Measurements from ENCODE around the gene FAM20C.

The FAM20C gene

DNA sequence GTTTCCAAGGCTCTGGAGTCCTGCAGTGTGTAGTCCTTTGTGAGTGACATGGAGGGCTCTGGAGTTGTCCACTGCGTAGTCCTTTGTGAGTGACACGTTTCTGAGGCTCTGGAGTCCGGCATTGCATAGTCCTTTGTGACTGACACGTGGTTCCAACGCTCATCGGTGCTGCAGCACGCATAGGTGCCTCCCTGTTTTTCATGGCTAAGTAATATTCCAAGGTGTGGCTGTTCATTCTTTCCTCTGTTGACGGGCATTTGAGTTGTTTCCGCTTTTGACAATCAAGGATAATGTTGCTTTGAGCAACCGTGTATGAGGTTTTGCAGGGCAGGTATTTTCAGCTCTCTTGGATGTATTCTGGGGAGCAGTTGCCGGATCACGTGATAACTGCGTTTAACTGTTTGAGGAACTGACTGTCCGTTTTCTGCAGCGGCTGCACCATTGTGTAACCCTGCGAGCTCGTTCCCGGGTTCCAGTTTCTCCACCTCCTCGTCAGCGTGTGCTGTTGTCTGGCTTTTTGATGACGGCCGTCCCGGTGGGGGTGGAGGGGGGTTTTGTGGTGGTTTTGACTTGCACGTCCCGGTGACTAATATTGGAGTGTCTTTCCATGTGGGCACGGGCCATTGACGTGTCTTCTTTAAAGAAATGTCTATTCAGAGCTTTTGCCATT, 21.1 kb downstream of the FAM20C start:
- no peak overlapping the region for H3K4me3 ChIP-seq (ENCODE audit: low read depth, low read length)
- TF ChIP-seq, protein P1, sequence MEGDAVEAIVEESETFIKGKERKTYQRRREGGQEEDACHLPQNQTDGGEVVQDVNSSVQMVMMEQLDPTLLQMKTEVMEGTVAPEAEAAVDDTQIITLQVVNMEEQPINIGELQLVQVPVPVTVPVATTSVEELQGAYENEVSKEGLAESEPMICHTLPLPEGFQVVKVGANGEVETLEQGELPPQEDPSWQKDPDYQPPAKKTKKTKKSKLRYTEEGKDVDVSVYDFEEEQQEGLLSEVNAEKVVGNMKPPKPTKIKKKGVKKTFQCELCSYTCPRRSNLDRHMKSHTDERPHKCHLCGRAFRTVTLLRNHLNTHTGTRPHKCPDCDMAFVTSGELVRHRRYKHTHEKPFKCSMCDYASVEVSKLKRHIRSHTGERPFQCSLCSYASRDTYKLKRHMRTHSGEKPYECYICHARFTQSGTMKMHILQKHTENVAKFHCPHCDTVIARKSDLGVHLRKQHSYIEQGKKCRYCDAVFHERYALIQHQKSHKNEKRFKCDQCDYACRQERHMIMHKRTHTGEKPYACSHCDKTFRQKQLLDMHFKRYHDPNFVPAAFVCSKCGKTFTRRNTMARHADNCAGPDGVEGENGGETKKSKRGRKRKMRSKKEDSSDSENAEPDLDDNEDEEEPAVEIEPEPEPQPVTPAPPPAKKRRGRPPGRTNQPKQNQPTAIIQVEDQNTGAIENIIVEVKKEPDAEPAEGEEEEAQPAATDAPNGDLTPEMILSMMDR (IDR thresholded peaks at IDR 0.05; ENCODE audit: low read depth, low read length): no peak

DNA sequence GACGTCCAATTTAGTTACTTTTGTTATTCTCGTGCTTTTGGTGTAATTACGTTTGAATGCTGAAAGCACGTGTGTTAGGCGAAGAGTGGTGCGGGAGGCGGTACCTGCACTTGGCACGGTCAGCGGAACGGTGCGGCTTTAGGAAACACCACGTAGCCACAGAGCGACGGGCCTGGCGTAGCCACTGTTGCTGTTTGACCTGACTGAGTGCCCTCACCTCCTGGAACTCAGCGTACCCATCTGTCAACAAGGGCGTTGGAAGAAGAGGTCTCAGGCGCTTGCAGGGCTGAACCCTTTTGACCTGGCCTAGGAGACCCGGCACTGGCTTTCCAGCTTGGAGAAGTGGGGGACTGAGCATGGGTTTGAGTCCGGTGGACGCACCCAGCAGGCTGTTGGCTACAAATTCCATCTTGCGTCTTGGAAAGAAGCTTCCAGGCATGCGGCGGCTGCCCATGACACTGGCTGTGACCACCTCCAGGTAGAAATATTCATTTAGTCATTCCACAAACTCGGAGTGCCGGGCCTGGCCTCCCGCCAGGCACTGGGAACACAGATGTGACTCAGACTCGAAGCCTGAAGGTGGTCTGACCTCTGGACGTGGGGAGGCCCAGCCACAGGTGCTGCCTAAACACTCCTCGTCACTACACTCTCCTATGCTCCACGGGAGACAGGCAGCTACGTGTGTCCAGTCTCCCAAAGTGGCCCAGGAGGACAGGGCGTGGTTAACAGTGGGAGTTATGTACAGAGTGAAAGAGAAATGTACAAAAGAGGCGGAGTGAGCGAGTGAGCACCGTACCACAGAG, 22.2 kb downstream of the FAM20C start:
- H3K4me3 ChIP-seq (ENCODE audit: low read depth, low read length): no peak overlapping the region
- TF ChIP-seq, protein P1 (IDR thresholded peaks at IDR 0.05; ENCODE audit: low read depth, low read length): no peak

DNA sequence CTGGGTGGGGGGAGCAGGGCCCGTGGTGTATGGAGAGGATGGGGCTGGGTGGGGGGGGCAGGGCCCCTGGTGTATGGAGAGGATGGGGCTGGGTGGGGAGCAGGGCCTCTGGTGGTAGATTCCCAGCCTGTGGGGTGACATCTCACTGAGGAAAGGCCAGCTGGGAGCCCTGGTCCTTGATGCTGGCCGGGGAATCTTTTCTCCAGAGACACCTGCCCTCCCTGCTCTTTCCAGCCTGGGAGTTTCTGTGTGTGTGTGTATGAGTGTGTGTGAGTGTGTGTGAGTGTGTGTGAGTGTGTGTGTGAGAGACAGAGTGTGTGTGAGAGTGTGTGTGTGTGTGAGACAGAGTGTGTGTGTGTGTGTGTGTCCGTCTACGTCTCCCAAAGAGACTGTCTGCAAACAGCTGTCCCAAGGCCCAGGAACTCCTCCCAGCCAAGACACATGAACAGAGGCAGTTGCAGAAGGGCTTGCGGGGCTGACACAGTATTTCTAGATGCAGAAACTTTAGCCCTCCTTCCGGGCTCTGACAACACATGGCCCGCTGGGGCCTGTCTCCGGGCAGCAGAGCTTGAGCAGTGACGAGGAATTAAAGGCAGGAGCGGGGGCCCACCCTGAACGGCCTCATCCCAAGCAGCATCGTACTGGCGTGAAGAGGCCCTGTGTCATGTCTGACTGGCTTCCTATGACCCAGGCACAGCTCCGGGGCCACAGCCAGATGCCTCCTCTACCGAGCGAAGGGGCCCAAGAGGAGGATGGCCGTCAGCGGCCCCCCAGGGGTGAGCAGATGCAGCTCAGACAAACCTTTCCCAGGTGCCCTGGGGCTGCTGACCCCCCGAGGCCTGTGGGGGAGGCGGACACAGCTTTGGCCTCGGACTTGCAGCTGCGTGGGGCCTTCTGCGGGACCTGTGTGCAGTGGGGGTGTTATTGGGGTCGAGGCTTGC, 24.3 kb downstream of the FAM20C start:
- TF ChIP-seq, protein P1 (IDR thresholded peaks at IDR 0.05; ENCODE audit: low read depth, low read length): no peak

DNA sequence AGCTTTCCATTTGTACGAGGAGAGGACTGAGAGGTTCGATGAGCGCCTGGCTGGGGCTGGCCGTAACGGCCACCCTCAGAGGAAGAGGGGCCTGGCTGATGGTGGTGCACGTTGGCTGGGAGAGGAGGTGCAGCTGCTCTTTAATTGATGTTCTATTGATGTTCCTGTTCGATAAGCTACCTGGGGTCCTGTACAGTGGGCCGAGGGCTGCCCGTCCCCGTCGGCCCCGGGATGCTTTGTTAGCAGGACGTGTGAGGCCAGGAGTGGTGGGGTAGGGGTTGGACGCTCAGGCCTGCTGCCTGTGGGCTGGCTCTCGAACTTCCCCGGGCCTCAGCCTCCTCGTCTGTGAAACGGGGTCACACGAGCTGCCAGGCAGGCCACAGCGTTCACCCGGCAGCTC, 25.4 kb downstream of the FAM20C start:
- TF ChIP-seq, protein P1 (IDR thresholded peaks at IDR 0.05; ENCODE audit: low read depth, low read length): no peak
- H3K4me3 ChIP-seq (ENCODE audit: low read depth, low read length): no peak overlapping the region

More for the DNA sequence above, 24.3 kb downstream of the FAM20C start:
- H3K4me3 ChIP-seq (ENCODE audit: low read depth, low read length): no peak overlapping the region

DNA sequence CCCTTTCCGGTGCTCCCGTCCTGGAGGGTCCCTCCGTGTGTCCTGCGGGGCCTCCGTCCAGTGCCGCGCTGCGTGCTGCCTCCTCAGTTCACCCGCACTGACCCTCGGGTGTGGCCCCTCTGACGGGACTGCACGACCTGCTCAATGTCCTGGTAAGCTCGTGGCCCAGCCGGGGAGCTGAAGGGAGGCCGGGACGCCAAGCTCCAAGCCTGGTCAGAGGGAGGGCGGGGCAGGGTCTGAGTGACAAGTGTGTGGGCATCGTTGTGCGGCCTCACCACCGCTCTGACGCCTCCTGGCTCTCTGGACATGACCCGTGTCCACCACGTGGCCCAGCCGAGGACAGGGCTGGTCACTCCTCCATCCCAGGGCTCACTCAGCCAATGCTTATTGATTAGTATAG, 25.9 kb downstream of the FAM20C start:
- TF ChIP-seq, protein P1 (IDR thresholded peaks at IDR 0.05; ENCODE audit: low read depth, low read length): no peak

GRCh38 chr7:218896-219580, 26.7 kb downstream of the FAM20C start:
- H3K4me3 ChIP-seq (ENCODE audit: low read depth, low read length): no peak overlapping the region
- TF ChIP-seq, protein P1 (IDR thresholded peaks at IDR 0.05; ENCODE audit: low read depth, low read length): no peak

More for the DNA sequence above, 25.9 kb downstream of the FAM20C start:
- no peak overlapping the region for H3K4me3 ChIP-seq (ENCODE audit: low read depth, low read length)
